HEK293 (cell line): ENCODE measurements around the gene VWA5B1.

Source experiments
- CTCF ChIA-PET: fragments of 350-600 bp; formaldehyde crosslinking; extraction: SDS; loops from one replicate; lab custom pipeline; 2021; ENCODE audit warnings: antibody characterized with exemption; lab: Yijun Ruan, JAX
- POLR2A ChIA-PET: fragments of 300-600 bp; formaldehyde crosslinking; extraction: SDS; loops from one replicate; lab custom pipeline; 2020; ENCODE audit warnings: antibody characterized with exemption, inconsistent platforms; lab: Yijun Ruan, JAX
- H3K27ac ChIP-seq: fragments of 200-500 bp; sonication (Bioruptor generic); 2 replicates; pipeline ENCODE4 v1.5.1; 2014; ENCODE audit warnings: low read depth, low read length, control low read depth, inconsistent platforms; ENCODE audit errors: extremely low read depth
- H3K36me3 ChIP-seq, 2 experiments: fragments of 200-500 bp in 1 of 2; sonication (Bioruptor generic) in 1 of 2; 1 replicate in 1 of 2; 2 replicates in 1 of 2; pipeline ENCODE4 v1.5.1; 2014 to 2017; ENCODE audit warnings: inconsistent platforms in 2 of 2, low read length in 2 of 2; ENCODE audit not compliant: control insufficient read depth in 2 of 2, insufficient read depth in 1 of 2
- H3K4me1 ChIP-seq: fragments of 200-500 bp; sonication (Bioruptor generic); 2 replicates; pipeline ENCODE4 v1.5.1; 2014; ENCODE audit warnings: mild to moderate bottlenecking, low read length, inconsistent platforms; ENCODE audit not compliant: control insufficient read depth, insufficient read depth
- H3K4me3 ChIP-seq: 2 replicates; pipeline ENCODE4 v1.5.1; 2011; ENCODE audit warnings: low read depth, mild to moderate bottlenecking, control low read depth, low read length, moderate library complexity
- H3K9me3 ChIP-seq: fragments of 200-500 bp; sonication (Bioruptor generic); 2 replicates; pipeline ENCODE4 v1.5.1; 2014; ENCODE audit warnings: low read depth, low read length, inconsistent platforms; ENCODE audit not compliant: control insufficient read depth, insufficient read depth
- FEZF1 ChIP-seq: fragments of 450-650 bp; formaldehyde crosslinking; IDR thresholded peaks from 2 replicates; pipeline ENCODE4 v1.5.1; 2016; ENCODE audit warnings: missing biosample characterization, missing genetic modification characterization
- GLIS1 ChIP-seq: fragments of 450-650 bp; formaldehyde crosslinking; IDR thresholded peaks from 2 replicates; pipeline ENCODE4 v1.5.1; 2016; ENCODE audit warnings: missing biosample characterization, missing genetic modification characterization
- INSM2 ChIP-seq: fragments of 450-650 bp; formaldehyde crosslinking; IDR thresholded peaks from 2 replicates; pipeline ENCODE4 v1.5.1; 2016; ENCODE audit warnings: missing biosample characterization, missing genetic modification characterization
- REST ChIP-seq: fragments of 450-650 bp; formaldehyde crosslinking; IDR thresholded peaks from 2 replicates; pipeline ENCODE4 v1.5.1; 2016; ENCODE audit warnings: missing biosample characterization, missing genetic modification characterization
- SP7 ChIP-seq: fragments of 450-650 bp; formaldehyde crosslinking; IDR thresholded peaks from 2 replicates; pipeline ENCODE4 v1.5.1; 2016; ENCODE audit warnings: missing biosample characterization, missing genetic modification characterization
- TCF7L2 ChIP-seq: IDR thresholded peaks from 2 replicates; pipeline ENCODE4 v1.6.1; 2011; ENCODE audit warnings: low read depth, mild to moderate bottlenecking, inconsistent platforms, low read length, moderate library complexity, borderline replicate concordance
- YY1 ChIP-seq: fragments of 450-650 bp; formaldehyde crosslinking; IDR thresholded peaks from 2 replicates; pipeline ENCODE4 v1.5.1; 2018; ENCODE audit warnings: missing biosample characterization, missing genetic modification characterization
- ZBTB11 ChIP-seq: fragments of 450-650 bp; formaldehyde crosslinking; conservative IDR thresholded peaks from 2 replicates; pipeline ENCODE4 v1.5.1; 2016; ENCODE audit warnings: low read depth, missing biosample characterization, missing genetic modification characterization
- ZBTB20 ChIP-seq: fragments of 450-650 bp; formaldehyde crosslinking; IDR thresholded peaks from 2 replicates; pipeline ENCODE4 v1.5.1; 2016; ENCODE audit warnings: missing biosample characterization, missing genetic modification characterization
- ZNF140 ChIP-seq: fragments of 450-650 bp; formaldehyde crosslinking; IDR thresholded peaks from 2 replicates; pipeline ENCODE4 v1.5.1; 2016; ENCODE audit warnings: missing biosample characterization, missing genetic modification characterization
- ZNF155 ChIP-seq: fragments of 450-650 bp; formaldehyde crosslinking; IDR thresholded peaks from 2 replicates; pipeline ENCODE4 v1.5.1; 2016; ENCODE audit warnings: missing biosample characterization, missing genetic modification characterization
- ZNF19 ChIP-seq: fragments of 450-650 bp; formaldehyde crosslinking; IDR thresholded peaks from 2 replicates; pipeline ENCODE4; 2016; ENCODE audit warnings: missing biosample characterization, missing genetic modification characterization, low read depth
- ZNF202 ChIP-seq: fragments of 450-650 bp; formaldehyde crosslinking; IDR thresholded peaks from 2 replicates; pipeline ENCODE4 v1.5.1; 2016; ENCODE audit warnings: missing biosample characterization, missing genetic modification characterization, borderline replicate concordance
- ZNF223 ChIP-seq: fragments of 450-650 bp; formaldehyde crosslinking; IDR thresholded peaks from 2 replicates; pipeline ENCODE4 v1.5.1; 2016; ENCODE audit warnings: missing biosample characterization, missing genetic modification characterization
- ZNF266 ChIP-seq: fragments of 450-650 bp; formaldehyde crosslinking; IDR thresholded peaks from 2 replicates; pipeline ENCODE4 v1.5.1; 2016; ENCODE audit warnings: missing biosample characterization, missing genetic modification characterization, low read depth
- ZNF335 ChIP-seq: fragments of 450-650 bp; formaldehyde crosslinking; conservative IDR thresholded peaks from 2 replicates; pipeline ENCODE4 v1.5.1; 2016; ENCODE audit warnings: missing biosample characterization, missing genetic modification characterization
- ZNF350 ChIP-seq: fragments of 450-650 bp; formaldehyde crosslinking; IDR thresholded peaks from 2 replicates; pipeline ENCODE4 v1.5.0; 2017; ENCODE audit warnings: missing biosample characterization, mild to moderate bottlenecking, missing genetic modification characterization
- ZNF426 ChIP-seq: fragments of 450-650 bp; formaldehyde crosslinking; IDR thresholded peaks from 2 replicates; pipeline ENCODE4 v1.5.1; 2017; ENCODE audit warnings: missing biosample characterization, missing genetic modification characterization, mild to moderate bottlenecking, inconsistent platforms, moderate library complexity
- ZNF449 ChIP-seq: fragments of 450-650 bp; formaldehyde crosslinking; IDR thresholded peaks from 2 replicates; pipeline ENCODE4 v1.5.1; 2017; ENCODE audit warnings: missing biosample characterization, mild to moderate bottlenecking, missing genetic modification characterization, moderate library complexity
- ZNF549 ChIP-seq: fragments of 450-650 bp; IDR thresholded peaks from 2 replicates; pipeline ENCODE4 v1.5.1; 2018; ENCODE audit warnings: missing biosample characterization, missing genetic modification characterization, mild to moderate bottlenecking, inconsistent platforms, moderate library complexity
- ZNF768 ChIP-seq: fragments of 450-650 bp; formaldehyde crosslinking; IDR thresholded peaks from 2 replicates; pipeline ENCODE4 v1.5.1; 2018; ENCODE audit warnings: missing biosample characterization, mild to moderate bottlenecking, missing genetic modification characterization
- ZNF777 ChIP-seq: fragments of 450-650 bp; formaldehyde crosslinking; IDR thresholded peaks from 2 replicates; pipeline ENCODE4 v1.5.1; 2017; ENCODE audit warnings: missing biosample characterization, missing genetic modification characterization, borderline replicate concordance
- ZNF830 ChIP-seq: fragments of 450-650 bp; IDR thresholded peaks from 2 replicates; pipeline ENCODE4 v1.5.0; 2018; ENCODE audit warnings: missing biosample characterization, missing genetic modification characterization, low read depth, mild to moderate bottlenecking, moderate library complexity
- ZSCAN30 ChIP-seq: fragments of 450-650 bp; IDR thresholded peaks from 2 replicates; pipeline ENCODE4 v1.5.1; 2018; ENCODE audit warnings: missing biosample characterization, mild to moderate bottlenecking, missing genetic modification characterization, moderate library complexity

The VWA5B1 gene

GRCh38 chr1:20348326-20348915 is 57.7 kb downstream of the VWA5B1 start:
- Histone ChIP-seq H3K27ac (no peak overlapping the region), H3K4me1 (no peaks in the 10 kb centered on the region), H3K4me3 (no peak overlapping the region), H3K36me3 (no peaks in the 10 kb centered on the region), H3K9me3 (no peaks in the 10 kb centered on the region)
- TF ChIP-seq ZNF202 (tag by site-specific recombination) (no peak), ZNF350 (tag by site-specific recombination) (no peak), ZNF266 (tag by site-specific recombination) (no peak), ZNF777 (no peak), ZNF223 (tag by site-specific recombination) (no peak), FEZF1 (tag by site-specific recombination) (no peak)
- POLR2A ChIA-PET: no interaction called here
- CTCF ChIA-PET: no interaction called here

GRCh38 chr1:20349561-20349960 is 58.9 kb downstream of the VWA5B1 start:
- H3K4me1 ChIP-seq: no peaks in the 10 kb centered on the region
- CTCF ChIA-PET: interaction anchor here (3.1 kb wide), 1 partner anchor 13 kb away, joined by 22 read pairs; no protein-coding TSS in a partner anchor
- POLR2A ChIA-PET: no interaction called here
- no peak overlapping the region for H3K27ac ChIP-seq
- H3K4me3 ChIP-seq: no peak overlapping the region
- no peaks in the 10 kb centered on the region for H3K36me3 ChIP-seq
- TF ChIP-seq ZNF140 (tag by site-specific recombination): no peak
- no peak for TF ChIP-seq ZNF449
- TF ChIP-seq INSM2 (tag by site-specific recombination): no peak
- TF ChIP-seq ZNF426 (tag by site-specific recombination): no peak
- no peak for TF ChIP-seq YY1 (tag by site-specific recombination)
- no peak for TF ChIP-seq ZBTB11 (tag by site-specific recombination)
- TF ChIP-seq SP7 (tag by site-specific recombination): no peak
- TF ChIP-seq REST (tag by site-specific recombination): no peak
- no peak for TF ChIP-seq ZNF335
- TF ChIP-seq ZSCAN30 (tag by site-specific recombination): no peak
- TF ChIP-seq ZNF19: no peak
- TF ChIP-seq ZNF830 (tag by site-specific recombination): no peak
- TF ChIP-seq ZNF768 (tag by site-specific recombination): no peak
- TF ChIP-seq ZNF266 (tag by site-specific recombination): no peak
- no peak for TF ChIP-seq ZNF549
- no peak for TF ChIP-seq GLIS1 (tag by site-specific recombination)
- TF ChIP-seq TCF7L2: no peak
- no peak for TF ChIP-seq ZNF155 (tag by site-specific recombination)
- no peak for TF ChIP-seq ZBTB20
- no peaks in the 10 kb centered on the region for H3K9me3 ChIP-seq
